GM12875 (cell line): ENCODE data around the gene PRPF31.

Source experiments
- H3K4me3 ChIP-seq: one replicate; pipeline ENCODE4 v1.5.1; 2011; ENCODE audit warnings: low read depth, low read length, control low read depth
- CTCF ChIP-seq: IDR thresholded peaks from 2 replicates; pipeline ENCODE4 v1.5.1; 2011; ENCODE audit warnings: low read depth, mild to moderate bottlenecking, control low read depth, inconsistent platforms, low read length, moderate library complexity, borderline replicate concordance; ENCODE audit not compliant: insufficient read depth

The PRPF31 gene

GRCh38 chr19:54115109-54116063 lies at the start of gene PRPF31, which contains the start of gene TFPT:
Gene PRPF31 (plus strand): TSS chr19:54115754. CDS start chr19:54118279, 2,525 bp downstream.
Gene TFPT (minus strand): TSS chr19:54115657. CDS start chr19:54115269, 388 bp downstream.
- H3K4me3 ChIP-seq: peak within 1 kb of the TSS; percentile 72
- TF ChIP-seq CTCF: no peak

- H3K4me3 ChIP-seq: no peak overlapping the region
- TF ChIP-seq CTCF: no peak
Observed at GRCh38 chr19:54069470-54069869, 46.1 kb upstream of the PRPF31 start.

GRCh38 chr19:54073829-54074228 lies 41.7 kb upstream of the PRPF31 start:
- no peak overlapping the region for H3K4me3 ChIP-seq
- TF ChIP-seq CTCF: no peak

GRCh38 chr19:54074851-54075250 lies 40.7 kb upstream of the PRPF31 start:
- no peak overlapping the region for H3K4me3 ChIP-seq
- TF ChIP-seq CTCF: no peak

- no peak overlapping the region for H3K4me3 ChIP-seq
- no peak for TF ChIP-seq CTCF
Observed at GRCh38 chr19:54077334-54077733, 38.2 kb upstream of the PRPF31 start.

GRCh38 chr19:54081032-54081431 lies 34.5 kb upstream of the PRPF31 start, which contains the start of gene TARM1:
Gene TARM1 (minus strand): TSS chr19:54081365. CDS start chr19:54081340, 25 bp downstream.
- TF ChIP-seq CTCF: no peak
- no peak within 1 kb of the TSS for H3K4me3 ChIP-seq

GRCh38 chr19:54084410-54084809 lies 31.1 kb upstream of the PRPF31 start:
- no peak overlapping the region for H3K4me3 ChIP-seq
- TF ChIP-seq CTCF: no peak
